Left ventricle myocardium inferior (tissue), 1 donor: ENCODE measurements around the gene ASB7. TPM values are rescaled to one million over a fixed set of nuclear protein-coding genes. Genes with fewer than 3 reads are reported as not detected.
"Not testable (repeated sequence)": the region's sequence is repeated elsewhere in the genome, so short reads cannot be mapped to it uniquely, and the experiment has no call there.

Source experiments
- DNase-seq: peaks from one replicate; pipeline ENCODE4 v3.0.0-alpha.2; 2020
- H3K27ac ChIP-seq: fragments of 200-600 bp; replicated peaks from 2 replicates; pipeline ENCODE4 v1.8.0; 2021
- H3K27me3 ChIP-seq: fragments of 200-600 bp; 2 replicates; pipeline ENCODE4 v1.8.0; 2021; ENCODE audit warnings: low read depth
- H3K36me3 ChIP-seq: fragments of 200-600 bp; 2 replicates; pipeline ENCODE4 v1.8.0; 2021
- H3K4me1 ChIP-seq: fragments of 200-600 bp; 2 replicates; pipeline ENCODE4 v1.8.0; 2021
- H3K4me3 ChIP-seq: fragments of 200-600 bp; 2 replicates; pipeline ENCODE4 v1.8.0; 2021; ENCODE audit warnings: mild to moderate bottlenecking, moderate library complexity
- H3K9me3 ChIP-seq: fragments of 200-600 bp; replicated peaks from 2 replicates; pipeline ENCODE4 v1.8.0; 2021
- intact Hi-C: fragments of 100-400 bp; cut with micrococcal nuclease; formaldehyde crosslinking; loops from one replicate; pipeline ENCODE4 v1.11.0; 2022
- total RNA-seq: library from RNA; stranded (reverse); fragmentation: NEBNext Ultra II Directional; extraction: Animal tissue kit (Norgen Biotek cat#: 25700); gene quantifications from one replicate; pipeline ENCODE4 v1.2.1, GENCODE V29; 2021
- TF ChIP-seq, protein P1 (sequence below): fragments of 200-600 bp; IDR thresholded peaks from 2 replicates; pipeline ENCODE4 v1.8.0; 2021; ENCODE audit warnings: antibody characterized with exemption, mild to moderate bottlenecking, borderline replicate concordance
- donor health status: DM: no; HTN: yes; CAD: no; lungs with severe emphysema.

Gene ASB7
- total RNA-seq, 1 donor from 2014 or later: 4.6 TPM

DNA sequence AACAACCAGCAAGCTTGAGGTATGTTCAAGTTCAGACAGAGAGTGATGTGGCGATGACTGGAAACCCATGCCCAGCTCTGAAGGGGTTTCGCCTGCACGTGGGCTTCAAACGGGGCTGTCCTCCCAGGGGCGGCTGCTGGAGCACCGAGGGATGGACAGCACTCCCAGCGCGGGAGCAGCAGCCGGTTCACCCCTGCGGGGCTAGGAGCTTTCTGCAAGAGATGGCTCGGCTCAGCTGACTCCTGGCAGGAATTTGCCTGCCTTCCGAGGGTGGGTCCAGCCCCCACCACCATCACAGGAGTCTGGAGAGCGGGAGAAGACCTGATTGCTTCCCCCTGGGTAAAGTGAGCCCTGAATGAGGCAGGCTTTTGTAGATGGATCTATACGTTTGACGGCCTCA is 66.9 kb downstream of the ASB7 start:
- DNase-seq: no peak
- H3K27ac ChIP-seq: no peak overlapping the region
- peaks cover 11% of the 10 kb centered on the region for H3K4me1 ChIP-seq
- H3K27me3 ChIP-seq: peaks cover 37% of the 10 kb centered on the region
- no peaks in the 10 kb centered on the region for H3K9me3 ChIP-seq
- H3K36me3 ChIP-seq: no peaks in the 10 kb centered on the region
- intact Hi-C loops: no loop called here
- H3K4me3 ChIP-seq: no peak overlapping the region
- TF ChIP-seq, protein P1, sequence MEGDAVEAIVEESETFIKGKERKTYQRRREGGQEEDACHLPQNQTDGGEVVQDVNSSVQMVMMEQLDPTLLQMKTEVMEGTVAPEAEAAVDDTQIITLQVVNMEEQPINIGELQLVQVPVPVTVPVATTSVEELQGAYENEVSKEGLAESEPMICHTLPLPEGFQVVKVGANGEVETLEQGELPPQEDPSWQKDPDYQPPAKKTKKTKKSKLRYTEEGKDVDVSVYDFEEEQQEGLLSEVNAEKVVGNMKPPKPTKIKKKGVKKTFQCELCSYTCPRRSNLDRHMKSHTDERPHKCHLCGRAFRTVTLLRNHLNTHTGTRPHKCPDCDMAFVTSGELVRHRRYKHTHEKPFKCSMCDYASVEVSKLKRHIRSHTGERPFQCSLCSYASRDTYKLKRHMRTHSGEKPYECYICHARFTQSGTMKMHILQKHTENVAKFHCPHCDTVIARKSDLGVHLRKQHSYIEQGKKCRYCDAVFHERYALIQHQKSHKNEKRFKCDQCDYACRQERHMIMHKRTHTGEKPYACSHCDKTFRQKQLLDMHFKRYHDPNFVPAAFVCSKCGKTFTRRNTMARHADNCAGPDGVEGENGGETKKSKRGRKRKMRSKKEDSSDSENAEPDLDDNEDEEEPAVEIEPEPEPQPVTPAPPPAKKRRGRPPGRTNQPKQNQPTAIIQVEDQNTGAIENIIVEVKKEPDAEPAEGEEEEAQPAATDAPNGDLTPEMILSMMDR: no peak

DNA sequence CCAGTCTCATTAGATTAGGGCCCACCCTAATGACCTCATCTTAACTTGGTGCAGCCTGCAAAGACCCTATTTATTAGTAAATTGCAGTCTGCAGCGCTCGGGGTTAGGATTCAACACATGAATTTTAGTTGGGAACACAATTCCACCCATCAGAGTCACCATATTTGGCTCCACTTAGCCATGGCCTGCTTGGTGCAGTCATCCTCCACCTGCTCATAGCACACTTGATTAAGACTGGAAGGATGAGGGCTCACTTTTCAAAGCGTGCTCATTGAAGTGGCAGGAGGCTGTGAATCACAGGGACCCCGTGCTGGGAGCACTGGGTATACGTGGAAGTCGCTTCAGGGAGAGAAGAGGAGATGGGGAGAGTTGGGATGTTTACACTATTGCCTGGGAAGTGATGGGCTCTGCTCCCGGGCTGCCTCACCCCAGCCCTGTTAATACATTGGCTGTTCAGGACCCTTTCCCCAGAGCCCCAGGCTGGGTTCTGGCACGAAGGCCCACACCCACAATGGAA is 68.2 kb downstream of the ASB7 start:
- no peak for DNase-seq
- Histone ChIP-seq H3K4me1 (peaks cover 11% of the 10 kb centered on the region), H3K27me3 (peaks cover 25% of the 10 kb centered on the region), H3K27ac (no peak overlapping the region), H3K9me3 (peaks cover 5% of the 10 kb centered on the region), H3K4me3 (no peak overlapping the region), H3K36me3 (no peaks in the 10 kb centered on the region)
- intact Hi-C loops: no loop called here
- TF ChIP-seq, protein P1: no peak

DNA sequence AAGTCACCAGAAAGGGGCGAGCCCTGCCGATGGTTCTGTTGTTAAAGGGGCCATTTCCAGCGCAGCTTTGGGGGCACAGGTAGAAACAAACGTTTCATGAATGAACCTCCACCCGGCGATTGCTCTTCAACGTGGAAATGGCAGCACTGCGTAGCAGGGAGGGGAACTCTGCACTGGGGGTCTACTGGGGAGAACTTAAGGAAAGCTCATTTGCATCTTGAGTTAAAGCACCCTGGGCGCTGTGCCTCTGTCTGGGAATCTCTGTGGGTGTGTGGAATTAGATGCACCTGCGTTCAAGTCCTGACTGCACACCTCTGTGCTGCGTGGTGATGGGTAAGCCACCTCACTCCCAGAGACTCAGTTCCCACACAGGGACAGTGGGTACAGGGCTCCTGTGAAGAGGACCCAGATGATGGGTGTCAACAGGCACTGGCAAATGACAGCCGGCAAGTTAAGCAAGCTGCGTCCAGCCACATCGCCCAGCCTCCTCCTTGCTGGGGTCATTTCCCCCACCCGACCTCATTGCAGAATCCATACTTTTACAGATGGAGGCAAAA is 68.8 kb downstream of the ASB7 start:
- DNase-seq: no peak
- Histone ChIP-seq H3K36me3 (no peaks in the 10 kb centered on the region), H3K4me1 (peaks cover 11% of the 10 kb centered on the region), H3K4me3 (no peak overlapping the region), H3K9me3 (peaks cover 5% of the 10 kb centered on the region), H3K27ac (no peak overlapping the region), H3K27me3 (peaks cover 25% of the 10 kb centered on the region)
- TF ChIP-seq, protein P1: no peak
- intact Hi-C loops: no loop called here

DNA sequence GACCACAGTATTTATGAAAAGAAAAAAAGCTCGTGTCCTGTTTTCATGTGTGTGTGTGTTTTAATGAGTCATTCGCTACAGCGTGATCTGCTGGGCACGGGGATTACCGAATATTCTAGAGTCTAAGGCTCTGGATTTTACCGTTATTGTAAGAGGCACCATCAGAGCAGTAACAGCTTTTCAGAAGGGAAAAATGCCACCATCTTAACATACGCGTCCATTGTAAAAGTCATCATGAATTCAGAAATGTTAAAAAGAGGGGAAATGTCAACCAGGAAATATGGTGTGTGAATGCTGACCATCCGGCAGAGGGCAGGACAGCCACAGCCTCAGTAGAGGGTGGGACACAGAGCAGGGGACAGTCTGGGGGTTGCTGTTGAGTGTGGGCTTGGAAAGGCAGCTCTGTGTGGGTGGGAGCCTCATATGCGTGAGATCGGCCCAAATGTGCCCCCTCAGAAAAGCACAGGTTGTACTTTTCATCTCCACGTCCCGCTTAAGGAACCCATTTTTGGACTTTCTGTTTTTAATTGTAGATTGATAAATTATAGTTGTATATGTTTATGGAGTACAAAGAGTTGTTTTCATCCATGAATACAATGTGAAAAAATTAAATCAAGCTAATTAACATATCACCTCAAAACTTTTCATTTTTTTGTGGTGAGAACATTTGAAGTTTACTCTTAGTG is 69.6 kb downstream of the ASB7 start:
- H3K9me3 ChIP-seq: peaks cover 8% of the 10 kb centered on the region
- H3K4me1 ChIP-seq: peaks cover 11% of the 10 kb centered on the region
- no peak overlapping the region for H3K27ac ChIP-seq
- TF ChIP-seq, protein P1: peak; percentile 56
- no peak for DNase-seq
- H3K4me3 ChIP-seq: no peak overlapping the region
- peaks cover 25% of the 10 kb centered on the region for H3K27me3 ChIP-seq
- intact Hi-C loops: no loop called here
- H3K36me3 ChIP-seq: no peaks in the 10 kb centered on the region

DNA sequence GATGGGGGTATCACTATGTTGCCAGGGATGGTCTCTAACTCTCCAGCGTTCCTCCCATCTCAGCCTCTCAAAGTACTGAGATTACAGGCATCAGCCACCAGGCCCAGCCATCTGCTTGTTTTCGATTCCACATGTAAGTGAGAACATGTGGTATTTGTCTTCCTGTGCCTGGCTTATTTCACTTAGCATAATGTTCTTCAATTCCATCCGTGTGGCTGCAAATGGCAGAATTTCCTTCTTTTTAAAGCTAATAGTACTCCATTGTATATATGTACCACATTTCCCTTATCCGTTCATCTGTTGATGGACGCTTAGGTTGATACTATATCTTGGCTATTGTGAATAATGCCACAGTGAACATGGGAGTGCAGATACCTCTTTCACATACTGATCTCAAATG is 70.6 kb downstream of the ASB7 start:
- Histone ChIP-seq H3K4me1 (peaks cover 2% of the 10 kb centered on the region), H3K4me3 (no peak overlapping the region), H3K9me3 (peaks cover 10% of the 10 kb centered on the region), H3K27me3 (peaks cover 25% of the 10 kb centered on the region), H3K27ac (no peak overlapping the region), H3K36me3 (no peaks in the 10 kb centered on the region)
- TF ChIP-seq, protein P1: no peak
- no peak for DNase-seq
- intact Hi-C loops: no loop called here

DNA sequence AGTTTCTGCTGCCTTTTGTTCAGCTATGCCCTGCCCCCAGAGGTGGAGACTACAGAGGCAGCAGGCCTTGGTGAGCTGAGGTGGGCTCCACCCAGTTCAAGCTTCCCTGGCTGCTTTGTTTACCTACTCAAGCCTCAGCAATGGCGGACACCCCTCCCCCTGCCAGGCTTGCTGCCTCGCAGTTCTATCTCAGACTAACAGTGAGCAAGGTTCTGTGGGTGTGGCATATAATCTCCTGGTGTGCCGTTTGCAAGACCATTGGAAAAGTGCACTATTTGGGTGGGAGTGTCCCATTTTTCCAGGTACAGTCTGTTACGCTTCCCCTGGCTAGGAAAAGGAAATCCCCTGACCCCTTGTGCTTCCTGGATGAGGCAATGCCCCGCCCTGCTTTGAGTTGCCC is 76.8 kb downstream of the ASB7 start:
- H3K27ac ChIP-seq, DNase-seq, H3K4me1 ChIP-seq, intact Hi-C loops, H3K4me3 ChIP-seq, H3K36me3 ChIP-seq: not testable (repeated sequence)
- peaks cover 16% of the 10 kb centered on the region for H3K27me3 ChIP-seq
- H3K9me3 ChIP-seq: peaks cover 19% of the 10 kb centered on the region
